ENCODE data around the gene OR10J4.

Gene OR10J4

GRCh38 chr1:159431904-159432303 is at the start of gene OR10J4:
OR10J4 (plus strand) TSS chr1:159432204.
- no peak for TF ChIP-seq CTCF (conservative IDR thresholded peaks at IDR 0.05)
- no peak within 1 kb of the TSS for H3K27ac ChIP-seq

DNA sequence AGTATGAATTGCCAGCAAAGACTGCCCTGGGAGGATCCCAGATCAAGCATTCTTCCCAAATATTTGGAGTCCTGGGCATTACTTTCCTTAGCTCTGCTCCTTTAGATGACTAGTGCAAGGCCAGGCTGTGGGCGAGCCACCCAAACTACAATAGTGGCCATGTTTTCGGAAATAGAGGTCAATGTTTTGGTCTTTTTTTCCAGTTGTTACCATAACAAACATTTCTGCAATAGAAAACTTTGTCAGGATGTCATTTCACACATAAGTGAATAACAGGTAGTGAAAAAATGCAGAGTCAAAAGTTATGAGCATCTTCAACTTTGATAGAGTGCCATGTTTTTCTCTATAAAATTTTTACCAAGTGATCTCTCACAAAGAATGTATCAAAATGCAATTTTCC is 25.2 kb upstream of the OR10J4 start:
- H3K27ac ChIP-seq, result no peak overlapping the region
- TF ChIP-seq CTCF (conservative IDR thresholded peaks at IDR 0.05), result no peak

- TF ChIP-seq CTCF (conservative IDR thresholded peaks at IDR 0.05), result no peak
- H3K27ac ChIP-seq, result no peak overlapping the region
Measured at GRCh38 chr1:159408862-159409400, 23.1 kb upstream of the OR10J4 start.

DNA sequence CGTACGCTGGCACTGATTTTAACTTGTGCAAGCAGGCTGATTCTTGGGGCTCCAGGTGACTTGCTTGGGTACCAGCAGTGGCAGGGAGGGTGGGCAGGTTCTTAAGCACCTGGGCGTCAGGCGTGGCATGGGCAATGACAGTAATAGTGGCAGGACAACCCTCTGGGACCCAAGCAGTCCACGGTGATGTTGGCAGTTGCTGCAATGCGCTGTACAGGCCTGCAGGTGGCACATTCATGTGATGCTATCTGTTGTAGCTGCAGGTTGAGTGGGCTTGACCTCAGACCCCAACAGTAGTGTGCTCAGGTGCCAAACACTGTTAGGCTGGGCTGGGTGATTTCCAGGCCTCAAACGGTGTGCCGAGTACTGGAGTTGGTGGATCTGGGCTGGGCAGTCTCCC is 10.2 kb upstream of the OR10J4 start:
- TF ChIP-seq CTCF (conservative IDR thresholded peaks at IDR 0.05), result no peak
- H3K27ac ChIP-seq, result no peak overlapping the region

- H3K27ac ChIP-seq, result no peak overlapping the region
- TF ChIP-seq CTCF (conservative IDR thresholded peaks at IDR 0.05), result no peak
Measured at GRCh38 chr1:159428536-159428935, 3.5 kb upstream of the OR10J4 start.

DNA sequence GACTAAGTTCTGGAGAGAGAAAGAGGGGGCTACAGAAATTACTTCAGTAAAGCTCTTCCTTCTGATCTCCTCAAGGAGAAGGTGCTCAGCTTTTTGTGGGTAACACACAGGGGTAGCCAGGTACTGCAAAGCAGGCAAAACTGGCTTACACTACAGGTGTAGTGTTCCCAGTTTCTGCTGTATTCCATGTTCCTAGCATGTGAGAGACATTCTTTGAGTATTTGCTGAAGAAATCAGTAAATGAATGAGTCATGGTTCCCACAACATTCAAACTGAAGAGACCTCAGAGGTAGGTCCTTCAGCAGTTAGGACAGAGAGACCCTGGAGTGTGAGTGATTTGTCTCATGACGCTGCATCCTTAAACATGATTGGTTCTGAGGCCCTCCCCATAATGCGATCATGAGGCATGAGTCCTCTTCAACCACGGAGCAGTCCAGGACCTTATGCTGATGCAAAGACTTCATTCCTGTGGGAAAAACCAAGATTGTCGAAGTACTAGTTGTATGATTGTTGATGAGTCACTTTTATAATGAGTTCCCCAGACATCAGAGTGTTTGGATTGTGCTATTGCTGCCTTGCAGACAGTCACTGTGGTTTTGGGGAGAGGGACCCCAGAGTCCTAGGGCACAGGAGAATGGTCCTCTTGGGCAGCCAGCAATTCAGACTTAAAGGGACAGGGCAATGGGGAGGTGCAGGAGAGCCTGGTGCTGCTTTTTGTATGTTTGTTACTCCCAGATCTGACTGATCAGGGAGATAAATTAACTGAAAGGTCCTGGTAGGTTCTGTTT is 2.7 kb upstream of the OR10J4 start:
- no peak for TF ChIP-seq CTCF (conservative IDR thresholded peaks at IDR 0.05)
- H3K27ac ChIP-seq, result no peak overlapping the region

DNA sequence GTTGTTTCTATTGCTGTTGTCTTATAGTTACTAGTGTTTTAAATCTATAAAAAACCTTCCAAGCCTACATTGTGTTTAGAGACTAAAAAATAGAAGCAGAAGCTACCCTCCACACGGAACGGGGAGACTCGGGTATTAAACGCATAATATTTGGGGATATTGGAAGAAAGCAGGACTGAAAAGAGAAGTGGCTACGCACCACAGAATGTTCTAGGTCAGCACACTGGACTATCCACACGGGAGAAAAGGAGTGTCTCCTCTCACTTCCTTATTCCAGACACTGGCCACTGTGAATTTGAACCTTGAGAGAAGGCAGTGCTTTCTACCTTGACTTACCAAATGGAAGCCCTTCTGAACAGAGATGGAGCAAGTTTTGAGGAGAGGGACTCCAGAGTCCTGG is 1.0 kb upstream of the OR10J4 start:
- TF ChIP-seq CTCF (conservative IDR thresholded peaks at IDR 0.05), result no peak
- no peak overlapping the region for H3K27ac ChIP-seq

All from VCaP (cell line).